GM12892 (cell line): Measurements from ENCODE around the gene CCDC116.
"Not testable (repeated sequence)": the region's sequence is repeated elsewhere in the genome, so short reads cannot be mapped to it uniquely, and the experiment has no call there.

Experiments used
- POLR2A ChIP-seq: IDR thresholded peaks from 2 replicates; pipeline ENCODE4 v1.6.1; 2011; ENCODE audit warnings: low read depth, low read length, control low read depth
- POLR2AphosphoS5 ChIP-seq: IDR thresholded peaks from 2 replicates; pipeline ENCODE4 v1.6.1; 2011; ENCODE audit warnings: low read depth, low read length, control low read depth
- TAF1 ChIP-seq: IDR thresholded peaks from 2 replicates; pipeline ENCODE4 v1.6.1; 2011; ENCODE audit warnings: low read depth, mild to moderate bottlenecking, control low read depth, low read length, borderline replicate concordance

DNA sequence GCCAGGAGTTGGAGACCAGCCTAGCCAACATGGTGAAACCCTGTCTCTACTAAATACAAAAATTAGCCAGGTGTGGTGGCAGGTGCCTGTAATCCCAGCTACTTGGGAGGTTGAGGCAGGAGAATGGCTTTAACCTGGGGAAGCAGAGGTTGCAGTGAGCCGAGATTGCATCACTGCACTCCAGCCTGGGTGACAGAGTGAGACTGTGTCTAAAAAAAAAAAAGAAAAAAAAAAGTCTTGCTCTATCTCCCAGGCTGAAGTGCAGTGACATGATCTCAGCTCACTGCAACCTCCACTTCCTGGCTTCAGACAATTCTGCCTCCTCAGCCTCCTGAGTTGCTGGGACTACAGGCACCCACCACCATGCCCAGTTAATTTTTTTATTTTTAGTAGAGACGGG, 4.9 kb downstream of the CCDC116 start:
- TF ChIP-seq POLR2A, TAF1, POLR2AphosphoS5: not testable (repeated sequence)
